CMK (cell line): ENCODE measurements around the gene ALDH1A1.

Experiments
- DNase-seq: peaks from one replicate; pipeline ENCODE4 v3.0.0-alpha.2; 2010; ENCODE audit warnings: low read depth

Gene ALDH1A1

DNA sequence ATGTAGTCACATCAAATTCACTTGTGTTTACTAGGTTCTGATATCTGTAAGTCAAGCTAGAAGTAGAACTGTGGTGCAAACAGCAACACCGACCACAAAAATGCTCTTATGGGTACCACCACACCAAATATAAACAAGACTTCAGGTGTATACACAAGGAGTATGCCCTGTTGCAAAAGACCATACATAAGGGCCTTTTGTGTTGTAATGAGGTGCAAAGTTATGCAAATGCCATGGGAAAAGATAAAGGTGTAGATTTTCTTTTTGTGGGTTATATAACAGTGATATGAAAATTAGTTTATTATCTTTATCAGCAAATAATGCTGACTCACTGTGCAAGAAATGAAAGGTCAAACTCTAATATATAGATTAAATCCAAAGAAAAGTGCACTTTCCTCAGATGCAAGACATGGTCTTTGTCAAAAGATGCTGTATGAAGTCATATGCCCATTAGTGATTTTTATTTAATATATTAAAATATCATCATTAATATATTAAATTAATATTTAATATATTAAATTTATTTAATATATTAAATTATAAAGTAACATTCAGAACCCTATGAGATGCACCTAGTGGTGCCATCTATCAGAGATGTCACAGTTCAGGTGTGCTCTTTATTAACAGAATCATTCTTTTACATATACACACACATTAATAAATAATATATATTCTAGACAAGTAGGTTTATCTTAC lies 26.7 kb upstream of the ALDH1A1 start:
- DNase-seq, result no peak

DNA sequence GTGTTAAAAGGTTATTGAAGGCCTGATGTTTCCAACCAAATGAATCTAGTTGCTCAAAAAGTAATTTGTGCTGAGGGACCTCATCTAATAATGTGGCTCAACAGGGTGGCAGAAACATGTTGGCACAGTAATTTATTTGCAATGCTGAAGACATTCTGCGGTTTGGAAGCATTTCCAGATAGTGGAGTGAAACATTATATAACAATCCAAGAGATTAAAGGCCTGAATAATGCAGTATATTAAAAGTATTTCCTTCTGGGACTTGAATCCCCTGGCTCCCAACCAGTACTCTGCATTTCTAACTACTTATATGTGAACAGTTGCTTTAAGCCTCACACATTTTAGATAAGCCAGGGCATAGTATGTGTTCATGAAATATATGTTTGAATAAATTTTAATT lies 25.9 kb upstream of the ALDH1A1 start:
- no peak for DNase-seq

DNA sequence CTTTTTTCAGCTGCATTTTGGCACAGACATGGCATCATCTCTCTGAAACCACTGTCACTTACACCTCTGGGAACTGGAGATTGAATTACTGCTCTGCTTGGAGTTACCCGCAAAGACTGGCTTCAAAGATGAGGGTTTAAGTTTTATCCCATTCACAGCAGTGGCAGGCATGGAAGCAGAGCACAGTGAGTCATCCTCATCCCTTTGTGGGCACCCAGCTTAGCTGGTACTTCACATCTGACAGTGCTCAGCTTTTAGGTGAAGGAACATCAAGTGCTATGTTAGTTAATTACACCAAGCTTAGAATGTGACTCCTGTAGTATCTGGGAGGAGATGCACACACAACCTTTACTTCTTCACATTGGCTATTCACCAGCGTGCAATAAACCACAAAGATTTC lies 24.8 kb upstream of the ALDH1A1 start:
- no peak for DNase-seq

DNA sequence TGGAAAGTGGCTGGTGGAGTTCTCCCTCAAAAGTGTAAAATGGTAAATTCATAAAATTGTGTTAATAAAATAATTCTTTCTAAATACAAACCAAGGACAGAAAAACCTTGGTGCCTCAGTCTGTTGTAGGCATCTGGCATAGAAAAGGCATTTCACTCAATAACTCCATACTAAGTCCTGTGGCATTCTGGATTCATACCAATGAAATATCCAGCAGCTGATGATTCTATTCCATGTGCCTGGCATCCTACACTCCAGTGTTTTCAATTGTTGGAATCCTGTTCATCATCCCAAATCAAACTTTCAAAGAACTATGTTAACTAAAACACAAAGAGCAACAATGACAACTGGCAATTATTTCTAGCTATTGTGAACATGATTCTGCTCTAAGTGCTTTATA lies 21.6 kb upstream of the ALDH1A1 start:
- no peak for DNase-seq

DNA sequence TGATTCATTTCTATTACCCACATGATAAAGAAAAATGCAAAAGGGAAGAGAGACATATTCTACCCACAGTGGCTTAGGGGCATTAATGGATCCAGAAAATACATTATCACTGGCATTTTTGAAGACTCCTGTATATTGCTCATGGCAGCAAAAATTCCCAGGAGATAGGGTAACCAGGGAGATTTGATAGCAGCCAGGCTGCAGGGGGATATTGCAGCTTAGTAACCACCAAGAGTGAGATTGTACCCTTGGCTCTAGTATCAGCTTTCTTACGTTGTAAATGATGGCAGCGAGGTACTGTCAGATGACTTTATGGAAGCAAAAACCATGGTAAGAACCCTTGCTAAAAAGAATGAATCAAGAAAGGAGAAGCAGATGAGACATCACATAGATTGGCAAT lies 19.8 kb upstream of the ALDH1A1 start:
- DNase-seq, result no peak

DNA sequence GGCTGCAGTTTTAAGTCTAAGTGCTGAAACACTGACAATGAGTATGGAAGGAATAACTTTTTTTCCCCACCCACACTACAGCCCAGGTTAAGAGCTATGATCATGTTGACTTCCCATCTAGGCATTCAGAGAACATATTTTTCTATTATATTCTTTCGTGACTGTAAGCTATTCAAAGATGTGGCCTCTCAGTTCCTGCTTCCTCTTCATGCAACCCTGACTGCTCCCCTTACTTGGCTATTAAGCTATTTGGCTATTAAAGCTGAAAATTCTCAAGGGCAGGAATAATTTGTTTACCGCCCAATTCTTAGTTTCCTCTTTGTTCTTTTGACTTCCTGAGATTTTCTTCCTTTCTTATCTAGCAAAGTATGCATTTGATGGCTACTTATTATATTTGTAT lies 18.6 kb upstream of the ALDH1A1 start:
- no peak for DNase-seq

DNA sequence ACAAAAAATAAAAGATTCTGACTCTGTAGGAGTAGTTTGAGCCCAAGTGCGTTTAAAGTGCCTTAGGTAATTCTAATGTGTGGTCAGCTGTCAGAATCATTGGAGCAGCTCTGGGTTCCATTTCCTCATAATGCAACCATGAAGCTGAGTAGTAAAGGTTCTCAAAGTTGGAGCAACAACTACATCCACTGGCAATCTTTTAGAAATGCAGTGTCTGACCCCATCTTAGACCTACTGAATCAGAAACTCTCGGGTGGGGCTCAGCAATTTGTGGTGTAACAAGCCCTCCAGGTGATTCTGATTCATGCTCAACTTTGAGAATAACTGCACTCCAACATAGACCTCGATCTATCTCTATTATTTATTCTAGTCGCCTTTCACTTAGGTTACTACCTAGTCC lies 7.6 kb upstream of the ALDH1A1 start:
- no peak for DNase-seq

DNA sequence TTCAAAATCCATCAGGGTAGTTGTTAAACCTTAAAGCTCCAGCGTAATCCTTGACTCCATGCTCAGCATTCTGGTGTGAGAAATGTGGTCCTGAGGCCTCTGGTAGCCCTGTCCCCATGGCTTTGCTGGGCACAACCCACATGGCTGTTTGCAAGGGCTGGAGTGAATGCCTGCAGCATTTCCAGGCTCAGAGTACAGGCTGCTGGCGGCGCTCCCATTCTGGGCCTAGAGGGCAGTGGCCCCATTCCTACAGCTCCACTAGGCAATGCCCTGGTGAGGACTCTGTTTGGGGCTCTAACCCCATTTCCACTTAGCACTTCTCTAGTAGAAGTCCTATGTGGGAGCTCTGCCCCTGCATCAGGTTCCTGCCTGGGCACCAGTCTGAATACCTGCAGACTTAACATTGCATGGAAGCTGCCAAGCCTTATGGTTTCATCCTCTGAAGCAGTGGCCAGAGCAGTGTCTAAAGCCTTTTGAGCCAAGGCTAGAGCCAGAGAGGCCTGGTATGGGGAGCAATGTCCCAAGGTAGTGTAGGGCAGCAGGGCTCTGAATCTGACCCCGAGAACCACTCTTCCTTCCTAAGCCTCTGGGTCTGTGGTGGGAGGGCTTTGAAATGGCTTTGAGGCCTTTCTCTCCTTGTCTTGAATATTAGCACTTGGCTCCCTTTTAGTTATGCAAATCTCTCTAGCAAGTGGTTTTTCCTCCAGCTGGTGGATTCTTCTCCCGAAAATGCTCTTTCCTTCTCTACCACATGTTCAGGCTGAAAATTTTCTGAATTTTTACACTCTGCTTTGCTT lies 5.8 kb upstream of the ALDH1A1 start:
- DNase-seq, result no peak

DNA sequence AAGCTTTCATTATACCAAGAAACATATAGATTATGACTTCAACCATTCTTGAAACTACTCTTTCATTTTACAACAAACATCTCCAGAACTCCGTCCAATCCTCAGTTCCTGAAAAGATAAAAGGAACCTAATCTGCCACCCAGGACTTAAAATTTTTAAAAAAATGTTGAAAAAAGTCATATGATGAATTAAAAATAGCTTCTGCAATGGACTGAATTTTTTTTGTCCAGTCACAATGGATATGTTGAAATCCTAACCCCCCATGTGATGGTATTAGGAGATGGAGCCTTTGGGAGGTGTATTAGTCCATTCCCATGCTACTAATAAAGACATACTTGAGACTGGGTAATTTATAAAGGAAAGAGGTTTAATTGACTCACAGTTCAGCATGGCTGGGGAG lies 2.7 kb upstream of the ALDH1A1 start:
- DNase-seq, result no peak

DNA sequence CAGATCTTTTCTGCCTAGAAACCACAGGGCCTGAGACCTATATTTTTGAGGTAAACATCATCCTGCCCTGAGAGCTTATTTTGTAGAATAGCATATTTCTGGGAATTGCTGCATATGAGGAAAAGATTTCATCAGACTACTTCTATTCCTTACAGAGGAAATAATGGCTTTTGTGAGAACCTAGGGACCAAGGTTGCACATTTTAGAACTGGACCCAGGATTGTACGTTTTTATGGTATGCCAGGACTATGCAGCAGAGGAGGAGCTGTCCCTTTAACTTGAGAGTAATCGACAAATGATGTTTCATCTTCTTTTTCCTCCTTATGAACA lies 2.2 kb upstream of the ALDH1A1 start:
- DNase-seq, result no peak

DNA sequence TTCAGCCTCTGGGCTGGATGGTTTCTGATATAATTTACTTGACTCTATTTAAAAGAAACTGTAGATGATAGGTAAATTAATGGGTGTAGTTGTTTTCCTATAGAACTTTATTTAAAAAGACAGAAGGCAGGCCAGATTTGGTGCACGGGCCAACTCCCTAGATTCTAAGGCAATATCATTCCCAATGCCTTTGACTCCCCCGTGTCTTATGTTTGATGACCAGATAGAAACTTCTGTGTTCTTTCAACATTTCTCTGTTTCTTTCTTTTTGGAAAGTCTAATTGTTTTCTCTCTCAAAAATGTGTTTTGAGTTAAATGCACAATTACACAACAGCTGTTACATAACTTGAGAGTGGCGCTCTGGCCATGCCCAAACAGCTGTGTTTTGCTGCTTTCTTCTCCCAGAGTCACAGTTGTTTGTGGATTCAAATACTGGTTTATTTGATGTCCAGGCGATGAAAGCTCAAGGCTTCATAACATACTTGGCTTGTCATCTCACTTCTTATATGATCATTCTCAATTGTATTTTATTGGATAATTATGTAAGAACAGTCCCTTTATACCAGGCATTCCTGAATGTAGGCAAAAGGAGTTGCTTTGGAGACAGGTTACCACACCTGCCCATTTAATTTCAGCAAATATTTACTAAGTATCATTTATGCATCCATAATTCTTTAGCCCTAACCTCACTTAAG lies 1.7 kb upstream of the ALDH1A1 start:
- DNase-seq, result no peak

DNA sequence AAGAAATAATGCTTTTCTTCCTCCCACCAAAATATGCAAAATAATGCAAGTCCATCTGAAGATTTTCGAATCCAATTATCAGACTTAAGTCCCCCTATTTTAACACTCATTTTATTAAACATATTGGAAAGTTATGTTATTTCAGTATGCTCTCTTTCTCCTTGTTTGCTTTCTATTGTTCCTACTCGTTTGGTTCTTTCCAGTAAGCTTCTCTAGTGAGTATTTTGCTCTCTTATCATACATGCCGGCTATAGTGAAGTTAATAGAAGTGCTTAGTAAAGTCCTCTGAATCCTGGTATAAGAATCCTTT lies 517 bp downstream of the ALDH1A1 start:
- DNase-seq, result no peak

DNA sequence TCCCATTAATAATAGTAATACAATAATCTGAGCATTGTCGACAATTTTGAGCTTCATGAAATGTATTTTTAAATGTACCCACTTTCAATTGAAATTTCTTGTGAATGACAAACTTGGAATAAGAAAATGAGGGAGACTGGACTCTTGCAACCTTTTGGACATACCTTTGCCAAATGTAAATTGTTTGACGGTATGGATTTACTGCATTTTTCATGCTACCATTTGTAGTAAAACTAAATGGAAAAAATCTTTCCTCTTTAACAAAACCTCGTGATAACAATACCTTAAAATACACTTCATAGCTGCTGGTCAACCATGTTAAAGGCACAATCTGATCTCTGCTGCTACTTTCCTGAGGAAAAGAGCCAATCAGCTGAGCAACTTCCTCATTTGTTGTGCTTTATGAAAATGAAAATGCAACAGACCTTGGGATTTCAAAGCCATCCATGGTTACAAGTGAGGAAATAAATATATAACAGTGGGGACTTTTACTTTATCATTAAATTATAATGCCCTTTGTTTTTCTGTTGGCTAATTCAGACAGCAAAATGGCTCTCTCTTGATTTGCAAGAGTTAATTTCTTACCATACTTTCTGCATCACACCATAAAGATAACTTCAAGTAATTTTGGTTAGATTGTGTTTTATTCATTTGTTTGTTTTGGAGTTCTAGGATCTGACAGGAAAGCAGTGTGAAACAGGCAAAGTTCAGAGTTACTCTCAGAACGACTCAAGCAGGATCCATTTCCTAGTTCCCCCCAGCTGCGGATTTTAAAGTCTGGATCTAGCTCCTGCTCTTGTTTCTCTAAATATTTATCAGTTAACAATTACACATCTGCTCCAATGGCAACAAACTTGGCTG lies 1.1 kb downstream of the ALDH1A1 start:
- DNase-seq, result peak; percentile 9

DNA sequence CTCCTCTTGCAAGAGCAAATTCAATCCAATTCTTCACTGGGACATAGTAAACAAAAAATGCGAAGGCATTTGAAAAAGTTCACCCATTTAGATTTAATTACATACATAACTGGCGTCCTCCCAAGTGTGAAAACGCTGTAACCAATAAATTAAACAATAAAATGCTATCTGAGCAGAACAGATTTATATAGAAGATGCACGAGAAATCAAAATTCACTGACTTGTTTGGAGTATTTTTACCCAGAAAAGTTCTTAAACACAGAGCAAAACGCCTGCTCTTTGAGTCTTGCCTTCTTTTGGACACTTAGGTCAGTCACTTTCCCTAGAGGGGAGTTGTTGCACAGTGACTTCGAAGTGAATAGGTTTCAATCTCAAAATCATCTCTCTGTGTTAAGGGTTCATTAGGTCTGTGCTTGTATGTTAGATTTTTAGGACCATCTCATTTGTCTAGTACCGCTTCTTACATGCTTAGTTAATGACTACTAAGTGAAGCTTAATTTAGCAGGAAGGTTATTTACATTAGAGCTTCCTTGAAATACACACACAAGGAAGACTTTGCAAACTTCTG lies 1.9 kb downstream of the ALDH1A1 start:
- DNase-seq, result no peak

DNA sequence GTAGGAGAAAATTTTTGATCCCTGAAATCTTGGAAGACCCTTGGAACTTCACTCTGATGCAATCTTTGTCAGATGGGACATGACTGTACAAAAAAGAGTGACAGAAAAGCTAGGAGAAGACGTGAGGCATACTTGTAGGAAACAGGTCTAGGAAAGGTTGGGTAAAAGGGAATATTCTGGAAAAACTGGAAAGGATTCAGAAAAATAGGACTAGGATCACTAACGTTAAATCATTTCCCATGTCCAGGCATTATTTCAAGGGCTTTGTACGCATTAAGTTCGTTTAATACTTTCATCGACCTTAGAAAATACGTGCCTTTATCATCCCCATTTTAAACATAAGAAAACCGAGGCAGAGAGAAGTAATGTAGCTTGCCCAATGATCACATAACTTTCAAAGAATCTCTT lies 2.9 kb downstream of the ALDH1A1 start:
- DNase-seq, result no peak

DNA sequence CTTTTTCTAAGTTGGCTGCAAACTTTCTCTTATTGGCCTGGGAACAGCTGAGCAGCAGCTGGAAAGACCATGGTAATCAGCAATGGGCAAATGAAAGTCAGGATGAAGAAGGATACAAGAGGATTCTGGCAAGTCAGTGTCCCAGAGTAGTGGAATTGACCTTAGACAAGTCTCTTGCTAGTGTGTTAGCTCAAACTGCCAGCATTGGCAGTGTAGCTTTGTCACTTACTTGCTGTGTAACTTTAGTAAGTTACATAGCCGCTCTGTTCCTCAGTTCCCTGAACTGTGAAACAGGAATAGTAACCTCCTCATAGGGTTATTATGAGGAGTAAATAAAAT lies 3.6 kb downstream of the ALDH1A1 start:
- no peak for DNase-seq

DNA sequence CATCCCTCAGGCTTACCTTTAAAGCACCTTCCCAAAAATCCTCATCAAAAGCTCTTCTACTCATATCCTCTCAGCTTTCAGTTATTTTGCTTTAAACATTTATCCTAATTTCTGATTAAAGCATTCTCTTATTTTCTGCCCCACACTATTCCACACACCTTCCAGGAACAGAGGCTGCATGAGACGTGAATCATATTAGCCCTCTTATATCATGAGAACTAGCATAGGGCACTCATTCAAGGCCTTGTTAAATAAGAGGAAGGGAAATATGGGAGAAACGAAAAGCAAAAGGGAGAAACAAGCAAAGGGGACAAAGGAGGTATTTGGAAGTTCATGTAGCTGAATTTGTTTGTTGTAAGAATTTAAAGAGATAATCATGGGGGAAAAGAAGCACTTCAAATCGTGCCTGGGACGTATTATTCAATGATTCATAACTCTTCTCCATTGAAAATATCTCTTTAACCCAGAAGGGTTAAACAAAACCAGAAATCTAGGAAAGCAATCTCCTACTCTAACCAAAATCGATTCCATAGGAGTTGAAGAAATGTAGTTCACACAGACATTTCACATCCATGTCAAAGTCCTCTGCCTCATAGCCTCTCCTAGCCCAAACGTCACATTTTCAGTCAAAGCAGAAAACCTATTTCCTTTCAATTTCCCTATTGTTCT lies 4.1 kb downstream of the ALDH1A1 start:
- no peak for DNase-seq

DNA sequence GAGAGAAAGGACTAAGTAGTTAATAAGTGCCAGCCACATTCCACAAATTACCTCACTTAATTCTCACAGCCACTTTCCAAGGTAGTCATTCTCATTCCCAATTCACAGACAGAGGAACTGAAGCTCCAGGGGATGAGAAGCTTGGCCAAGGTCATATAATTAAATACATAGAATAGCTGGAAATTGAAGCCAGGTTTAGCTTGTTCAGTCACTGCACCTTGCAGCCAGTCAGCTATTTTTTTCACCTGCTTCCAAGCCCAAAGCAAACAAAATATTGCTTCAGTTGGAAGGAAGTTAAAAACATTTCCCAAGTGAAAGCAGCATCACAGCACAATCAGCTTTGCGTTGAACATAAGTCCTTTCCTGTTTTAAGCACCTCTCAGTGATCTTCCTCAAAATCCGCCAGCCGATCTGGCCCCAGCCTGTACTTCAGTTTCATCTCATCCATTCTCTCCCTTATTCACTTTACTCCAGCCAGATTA lies 4.8 kb downstream of the ALDH1A1 start:
- DNase-seq, result no peak

DNA sequence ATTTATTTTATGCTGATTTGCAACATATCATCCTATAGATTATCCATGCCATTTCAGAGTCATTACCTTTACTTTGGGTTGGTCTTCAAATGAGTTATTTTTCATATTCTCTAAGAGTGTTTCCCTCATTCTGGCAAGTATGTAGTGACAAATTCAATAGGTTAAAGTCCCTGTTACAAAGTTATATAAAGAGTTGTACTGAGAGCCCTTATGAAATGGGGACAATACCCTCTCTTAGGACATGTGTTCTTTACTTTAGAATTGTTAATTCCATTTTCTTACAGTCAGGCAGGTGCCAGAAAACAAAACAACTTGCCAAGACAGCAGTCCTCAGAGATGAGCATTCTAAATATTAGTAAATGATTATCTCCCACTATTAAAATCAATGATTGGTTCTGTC lies 6.0 kb downstream of the ALDH1A1 start:
- no peak for DNase-seq

DNA sequence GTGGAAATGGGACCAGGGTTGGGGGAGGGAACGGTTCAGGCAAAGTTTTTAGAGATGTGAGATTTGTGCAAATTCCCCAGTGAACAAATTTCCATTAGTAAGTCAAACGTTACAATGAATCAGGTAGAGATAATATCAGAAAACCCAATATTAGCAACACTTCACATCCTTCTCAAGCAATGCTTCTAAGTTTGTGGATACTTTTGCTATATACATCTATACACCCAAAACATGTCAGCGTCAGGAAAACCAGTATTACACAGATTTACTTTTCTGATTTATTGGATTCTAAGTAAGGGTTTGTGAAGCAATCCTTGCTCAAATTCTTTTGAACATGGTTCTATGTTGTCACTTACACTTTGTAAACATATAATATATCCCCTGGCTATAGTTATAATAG lies 6.5 kb downstream of the ALDH1A1 start:
- DNase-seq, result no peak

DNA sequence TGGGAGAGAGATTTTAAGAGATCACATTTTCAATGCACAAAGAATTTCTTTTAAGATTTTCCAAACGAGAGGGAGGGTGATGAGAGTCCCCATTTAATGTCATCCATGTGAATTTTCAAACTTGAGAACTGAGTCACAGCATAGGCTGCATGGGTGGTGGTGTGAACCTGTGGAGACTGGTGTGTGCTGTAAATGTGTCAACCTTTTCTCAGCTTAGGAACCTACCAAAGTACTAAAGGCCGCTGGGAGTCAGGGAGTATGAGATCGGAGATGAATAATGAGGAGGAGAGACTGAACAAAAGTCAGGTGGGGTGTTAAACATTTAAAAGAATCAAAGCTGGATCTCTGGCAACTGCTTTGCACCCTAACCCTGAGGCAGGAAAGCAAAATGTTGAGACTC lies 7.5 kb downstream of the ALDH1A1 start:
- DNase-seq, result no peak
